ENCODE data around the gene TOB2.

- TF ChIP-seq POLR2A (IDR thresholded peaks at IDR 0.05; ENCODE audit: low read depth, low read length) (no peak), TAF1 (IDR thresholded peaks at IDR 0.05; ENCODE audit: low read depth, low read length) (no peak)
Measured at GRCh38 chr22:41488596-41489385, 42.2 kb upstream of the TOB2 start.

Measured in GM12891 (cell line).